HG02571 (cell line): ENCODE measurements around the gene TMEM106B.
A peak's percentile ranks its signal among the peaks of the same experiment; 100 is the strongest.
"Not testable (repeated sequence)": the region's sequence is repeated elsewhere in the genome, so short reads cannot be mapped to it uniquely, and the experiment has no call there.

Source experiments
- ATAC-seq: cut with Tn5 transposase; IDR thresholded peaks from one replicate; pipeline ENCODE4 v1.9.1; 2021; ENCODE audit warnings: mild to moderate bottlenecking, moderate library complexity; ENCODE audit not compliant: unreplicated experiment

The TMEM106B gene

GRCh38 chr7:12211054-12211710 is at the start of gene TMEM106B:
TMEM106B (plus strand) TSS chr7:12211294; CDS start chr7:12214811, 3,517 bp downstream.
- peak; percentile 92 for ATAC-seq

- no peak for ATAC-seq
Observed at GRCh38 chr7:12162415-12163113, 48.5 kb upstream of the TMEM106B start.

GRCh38 chr7:12168065-12168464 is 43.0 kb upstream of the TMEM106B start:
- ATAC-seq, result not testable (repeated sequence)

GRCh38 chr7:12169981-12170820 is 40.9 kb upstream of the TMEM106B start:
- ATAC-seq, result not testable (repeated sequence)

- no peak for ATAC-seq
Observed at GRCh38 chr7:12173671-12174070, 37.4 kb upstream of the TMEM106B start.

GRCh38 chr7:12174931-12175330 is 36.2 kb upstream of the TMEM106B start:
- no peak for ATAC-seq

- ATAC-seq, result no peak
Observed at GRCh38 chr7:12178317-12178716, 32.8 kb upstream of the TMEM106B start.

- ATAC-seq, result no peak
Observed at GRCh38 chr7:12194426-12194825, 16.7 kb upstream of the TMEM106B start.

GRCh38 chr7:12196386-12196785 is 14.7 kb upstream of the TMEM106B start:
- ATAC-seq, result no peak

GRCh38 chr7:12199363-12199762 is 11.7 kb upstream of the TMEM106B start:
- no peak for ATAC-seq

- no peak for ATAC-seq
Observed at GRCh38 chr7:12207046-12207445, 4.0 kb upstream of the TMEM106B start.

- no peak for ATAC-seq
Observed at GRCh38 chr7:12209221-12209620, 1.9 kb upstream of the TMEM106B start.

- peak; percentile 47 for ATAC-seq
Observed at GRCh38 chr7:12210179-12211053, 678 bp upstream of the TMEM106B start.

GRCh38 chr7:12211711-12212485 is 804 bp downstream of the TMEM106B start:
- no peak for ATAC-seq

GRCh38 chr7:12217311-12217710 is 6.2 kb downstream of the TMEM106B start:
- no peak for ATAC-seq

GRCh38 chr7:12220389-12221046 is 9.4 kb downstream of the TMEM106B start:
- ATAC-seq, result no peak

- no peak for ATAC-seq
Observed at GRCh38 chr7:12221414-12221813, 10.3 kb downstream of the TMEM106B start.

- no peak for ATAC-seq
Observed at GRCh38 chr7:12222889-12223579, 11.9 kb downstream of the TMEM106B start.

- not testable (repeated sequence) for ATAC-seq
Observed at GRCh38 chr7:12225017-12225416, 13.9 kb downstream of the TMEM106B start.
